GM12873 (cell line): ENCODE results near the gene MATN4.

Experiments used
- TF ChIP-seq, protein P1 (sequence below): IDR thresholded peaks from 2 replicates; pipeline ENCODE4 v1.5.1; 2012; ENCODE audit warnings: low read depth, mild to moderate bottlenecking, moderate library complexity, low read length, control low read depth; ENCODE audit not compliant: insufficient read depth; ENCODE audit errors: missing control alignments

Gene MATN4

DNA sequence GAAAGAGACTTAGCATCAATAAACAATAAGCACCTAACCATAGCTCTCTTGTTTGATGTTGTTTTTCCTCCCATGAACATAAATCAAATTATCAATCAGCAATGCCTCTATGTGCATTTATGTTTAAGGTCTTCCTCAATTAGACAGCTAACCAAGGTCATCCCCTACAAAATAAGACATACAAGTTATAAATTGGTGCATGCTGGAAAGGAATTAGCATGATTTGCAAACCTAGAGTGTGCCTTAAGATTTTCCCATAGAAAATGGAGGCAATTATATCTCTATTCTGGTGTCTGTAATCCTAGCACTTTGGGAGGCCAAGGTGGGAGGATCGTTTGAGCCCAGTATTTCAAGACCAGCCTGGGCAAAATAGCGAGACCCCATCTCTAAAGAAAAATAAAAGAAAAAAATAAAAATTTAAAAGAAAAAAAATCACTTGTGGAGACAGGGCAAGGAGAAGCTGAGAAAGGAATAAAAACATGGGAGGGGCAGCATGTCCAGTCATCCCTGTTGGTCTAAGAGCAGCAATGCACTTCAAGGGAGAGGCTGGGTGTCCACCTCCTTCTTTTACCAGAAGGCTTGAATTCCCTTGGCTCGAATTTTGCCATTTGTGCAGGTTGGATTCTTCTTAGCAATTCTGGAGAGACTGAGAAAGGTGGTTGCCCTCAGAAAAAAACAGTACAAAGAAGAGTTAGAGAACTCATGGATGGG lies 44.4 kb downstream of the MATN4 start:
- TF ChIP-seq, protein P1, sequence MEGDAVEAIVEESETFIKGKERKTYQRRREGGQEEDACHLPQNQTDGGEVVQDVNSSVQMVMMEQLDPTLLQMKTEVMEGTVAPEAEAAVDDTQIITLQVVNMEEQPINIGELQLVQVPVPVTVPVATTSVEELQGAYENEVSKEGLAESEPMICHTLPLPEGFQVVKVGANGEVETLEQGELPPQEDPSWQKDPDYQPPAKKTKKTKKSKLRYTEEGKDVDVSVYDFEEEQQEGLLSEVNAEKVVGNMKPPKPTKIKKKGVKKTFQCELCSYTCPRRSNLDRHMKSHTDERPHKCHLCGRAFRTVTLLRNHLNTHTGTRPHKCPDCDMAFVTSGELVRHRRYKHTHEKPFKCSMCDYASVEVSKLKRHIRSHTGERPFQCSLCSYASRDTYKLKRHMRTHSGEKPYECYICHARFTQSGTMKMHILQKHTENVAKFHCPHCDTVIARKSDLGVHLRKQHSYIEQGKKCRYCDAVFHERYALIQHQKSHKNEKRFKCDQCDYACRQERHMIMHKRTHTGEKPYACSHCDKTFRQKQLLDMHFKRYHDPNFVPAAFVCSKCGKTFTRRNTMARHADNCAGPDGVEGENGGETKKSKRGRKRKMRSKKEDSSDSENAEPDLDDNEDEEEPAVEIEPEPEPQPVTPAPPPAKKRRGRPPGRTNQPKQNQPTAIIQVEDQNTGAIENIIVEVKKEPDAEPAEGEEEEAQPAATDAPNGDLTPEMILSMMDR: no peak

DNA sequence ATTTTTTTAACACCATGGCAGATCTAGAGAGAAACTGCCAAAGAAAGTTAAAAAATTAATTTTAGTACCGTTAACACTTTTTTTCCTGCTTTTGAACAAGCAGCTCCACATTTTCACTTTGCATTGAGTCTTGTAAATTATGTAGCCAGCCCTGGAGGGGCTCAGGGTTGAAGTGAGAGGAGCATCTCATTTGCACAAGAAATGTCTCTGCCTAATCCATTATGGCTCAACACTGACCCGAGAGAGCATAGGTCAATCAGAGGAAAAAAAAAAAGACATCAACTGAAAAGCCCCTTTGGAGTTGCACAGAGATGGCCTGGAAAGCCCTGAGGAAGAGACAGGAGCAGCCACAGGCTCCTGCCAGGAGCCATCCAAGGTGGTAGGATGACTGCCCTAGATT lies 49.4 kb downstream of the MATN4 start:
- TF ChIP-seq, protein P1: no peak

DNA sequence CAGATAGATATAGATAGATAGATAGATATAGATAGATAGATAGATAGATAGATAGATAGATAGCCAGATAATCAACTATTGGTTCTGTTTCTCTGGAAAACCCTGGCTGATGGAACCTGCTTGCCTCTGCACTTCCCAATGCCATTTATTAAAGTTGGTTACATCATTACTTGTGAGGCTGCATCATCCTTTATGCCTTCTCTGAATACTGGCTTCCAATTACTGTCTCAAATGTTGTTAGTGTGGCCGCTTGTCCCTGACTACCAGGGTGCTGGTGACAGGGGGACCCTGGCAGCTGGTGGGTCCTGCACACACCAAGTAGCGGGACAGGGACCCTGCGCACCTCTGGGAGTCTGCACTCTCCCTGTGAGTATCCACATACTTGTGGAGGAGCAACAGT lies 49.8 kb downstream of the MATN4 start:
- TF ChIP-seq, protein P1: no peak

DNA sequence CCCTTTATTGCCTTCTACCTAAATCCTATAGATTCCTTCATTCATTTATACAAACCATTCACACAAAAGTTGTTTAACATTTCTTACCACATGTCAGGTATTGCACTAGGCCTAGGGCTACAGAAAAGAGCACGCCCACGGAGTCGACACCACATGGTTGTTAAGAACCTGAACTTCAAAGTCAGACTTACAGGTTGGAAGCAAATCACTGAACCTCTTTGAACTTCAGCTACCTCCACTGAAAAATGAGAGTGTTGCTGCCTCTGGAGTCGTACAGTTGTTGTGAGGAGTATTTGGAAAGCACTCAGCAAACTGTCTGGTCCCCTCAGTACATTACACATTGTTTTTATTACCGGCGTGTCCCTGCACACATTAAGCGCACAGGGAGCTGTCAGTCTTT lies 50.4 kb downstream of the MATN4 start:
- TF ChIP-seq, protein P1: no peak

DNA sequence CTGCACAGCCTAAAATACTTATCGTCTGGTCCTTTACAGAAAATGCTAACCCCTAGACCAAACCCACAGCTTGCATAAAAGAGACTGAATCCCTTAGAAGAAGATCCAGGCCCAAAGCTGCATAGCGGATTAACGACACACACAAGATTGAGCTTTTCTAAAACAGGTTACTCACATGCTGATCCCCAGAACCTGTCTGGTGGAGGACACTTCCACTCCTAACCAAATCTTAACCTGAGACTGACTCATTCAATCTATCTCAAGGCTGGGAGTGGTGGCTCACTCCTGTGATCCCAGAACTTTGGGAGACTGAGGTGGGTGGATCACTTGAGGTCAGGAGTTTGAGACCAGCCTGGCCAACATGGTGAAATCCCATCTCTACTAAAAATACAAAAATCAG lies 50.9 kb downstream of the MATN4 start:
- TF ChIP-seq, protein P1: no peak

DNA sequence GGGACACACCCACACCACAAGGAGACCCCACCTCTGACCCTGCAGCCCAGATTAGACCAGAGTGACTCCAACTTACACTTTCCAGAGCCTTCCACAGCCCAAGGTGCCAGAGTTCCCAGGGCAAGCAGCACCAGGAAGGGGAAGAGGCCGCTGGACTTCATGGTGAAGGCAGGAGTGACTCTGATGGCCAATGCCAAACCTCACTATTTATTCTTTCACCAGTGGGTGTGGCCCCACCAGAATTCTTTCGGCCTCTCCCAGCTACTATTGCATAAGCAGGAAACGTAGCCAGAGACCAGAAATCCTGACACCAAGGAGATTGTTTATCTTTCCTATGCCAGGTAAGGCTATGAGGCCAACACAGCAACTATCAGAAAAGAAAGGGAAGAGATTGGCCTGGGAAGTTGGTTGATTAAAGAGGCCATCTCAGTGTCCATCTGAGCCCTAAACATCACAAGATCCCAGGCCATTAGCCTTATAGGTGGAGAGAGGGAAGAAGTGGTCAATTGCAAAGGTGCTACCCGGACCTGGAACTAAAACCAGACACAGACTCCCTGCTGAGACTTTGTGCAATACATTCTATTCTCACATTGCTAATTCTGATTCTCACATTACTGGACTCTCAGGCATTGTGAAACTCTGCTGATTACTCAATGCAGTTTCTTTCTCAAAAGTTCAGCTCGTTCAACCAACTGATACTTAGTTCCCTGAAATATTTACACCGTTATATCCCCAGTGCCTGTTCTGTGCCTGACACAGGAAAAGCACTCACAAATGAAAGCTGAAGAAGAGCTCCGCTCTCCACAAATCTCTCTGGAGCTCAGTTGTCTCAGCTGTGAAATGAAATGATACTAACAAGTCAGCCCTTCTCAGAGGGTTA lies 53.5 kb downstream of the MATN4 start, which contains the start of gene SLPI:
Gene SLPI (minus strand): TSS at position 182 of the 880 bp plus-strand sequence. CDS start 21 bp downstream, at position 161.
- TF ChIP-seq, protein P1: no peak

DNA sequence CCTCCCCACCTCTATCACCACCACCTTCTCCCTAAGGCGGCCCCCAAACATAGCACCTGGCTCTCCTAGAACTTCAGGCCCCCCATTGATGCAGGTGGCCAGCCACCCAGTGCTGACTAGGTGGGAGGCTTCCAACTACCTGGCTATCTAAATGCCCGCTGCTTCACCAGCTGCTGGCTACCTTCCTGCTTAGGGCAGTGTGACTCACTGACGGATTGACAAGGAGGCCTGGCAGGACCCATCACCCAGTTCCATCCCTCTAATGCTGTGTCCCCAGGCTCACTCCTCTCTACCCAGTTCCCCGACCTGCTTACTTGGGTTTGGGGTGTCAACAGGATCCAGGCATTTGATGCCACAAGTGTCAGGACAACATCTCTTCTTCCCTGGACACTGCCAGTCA lies 54.8 kb downstream of the MATN4 start:
- TF ChIP-seq, protein P1: no peak
